GM12874 (cell line): ENCODE data around the gene NHERF1.
A peak's percentile ranks its signal among the peaks of the same experiment; 100 is the strongest.

Experiments used
- TF ChIP-seq, protein P1 (sequence below): IDR thresholded peaks from 2 replicates; pipeline ENCODE4 v1.5.1; 2011; ENCODE audit warnings: low read depth, mild to moderate bottlenecking, control low read depth, low read length, moderate library complexity; ENCODE audit not compliant: insufficient read depth

Gene NHERF1

DNA sequence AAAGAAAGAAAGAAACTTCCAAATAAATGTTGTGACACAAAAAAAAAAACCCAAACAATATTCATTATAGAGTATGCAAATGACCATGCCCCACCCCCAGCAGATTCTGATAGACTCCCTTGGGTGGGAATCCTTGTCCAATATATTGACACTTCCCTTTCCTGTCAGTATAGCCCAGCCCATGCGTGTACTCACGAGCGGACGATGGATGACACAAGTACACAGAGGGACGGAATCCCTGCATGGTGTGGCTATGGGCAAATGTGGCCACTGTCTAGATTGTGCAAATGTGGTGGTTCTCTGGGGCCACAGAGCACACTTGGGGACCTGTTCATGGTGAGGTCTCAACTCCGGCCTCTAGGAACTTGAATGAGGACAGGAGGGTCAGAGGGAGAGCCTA is 8.3 kb upstream of the NHERF1 start:
- TF ChIP-seq, protein P1, sequence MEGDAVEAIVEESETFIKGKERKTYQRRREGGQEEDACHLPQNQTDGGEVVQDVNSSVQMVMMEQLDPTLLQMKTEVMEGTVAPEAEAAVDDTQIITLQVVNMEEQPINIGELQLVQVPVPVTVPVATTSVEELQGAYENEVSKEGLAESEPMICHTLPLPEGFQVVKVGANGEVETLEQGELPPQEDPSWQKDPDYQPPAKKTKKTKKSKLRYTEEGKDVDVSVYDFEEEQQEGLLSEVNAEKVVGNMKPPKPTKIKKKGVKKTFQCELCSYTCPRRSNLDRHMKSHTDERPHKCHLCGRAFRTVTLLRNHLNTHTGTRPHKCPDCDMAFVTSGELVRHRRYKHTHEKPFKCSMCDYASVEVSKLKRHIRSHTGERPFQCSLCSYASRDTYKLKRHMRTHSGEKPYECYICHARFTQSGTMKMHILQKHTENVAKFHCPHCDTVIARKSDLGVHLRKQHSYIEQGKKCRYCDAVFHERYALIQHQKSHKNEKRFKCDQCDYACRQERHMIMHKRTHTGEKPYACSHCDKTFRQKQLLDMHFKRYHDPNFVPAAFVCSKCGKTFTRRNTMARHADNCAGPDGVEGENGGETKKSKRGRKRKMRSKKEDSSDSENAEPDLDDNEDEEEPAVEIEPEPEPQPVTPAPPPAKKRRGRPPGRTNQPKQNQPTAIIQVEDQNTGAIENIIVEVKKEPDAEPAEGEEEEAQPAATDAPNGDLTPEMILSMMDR: no peak

GRCh38 chr17:74740641-74741387 is 7.6 kb upstream of the NHERF1 start:
- TF ChIP-seq, protein P1: no peak

- TF ChIP-seq, protein P1: no peak
These were observed 6.3 kb upstream of the NHERF1 start for GRCh38 chr17:74742153-74742515.

DNA sequence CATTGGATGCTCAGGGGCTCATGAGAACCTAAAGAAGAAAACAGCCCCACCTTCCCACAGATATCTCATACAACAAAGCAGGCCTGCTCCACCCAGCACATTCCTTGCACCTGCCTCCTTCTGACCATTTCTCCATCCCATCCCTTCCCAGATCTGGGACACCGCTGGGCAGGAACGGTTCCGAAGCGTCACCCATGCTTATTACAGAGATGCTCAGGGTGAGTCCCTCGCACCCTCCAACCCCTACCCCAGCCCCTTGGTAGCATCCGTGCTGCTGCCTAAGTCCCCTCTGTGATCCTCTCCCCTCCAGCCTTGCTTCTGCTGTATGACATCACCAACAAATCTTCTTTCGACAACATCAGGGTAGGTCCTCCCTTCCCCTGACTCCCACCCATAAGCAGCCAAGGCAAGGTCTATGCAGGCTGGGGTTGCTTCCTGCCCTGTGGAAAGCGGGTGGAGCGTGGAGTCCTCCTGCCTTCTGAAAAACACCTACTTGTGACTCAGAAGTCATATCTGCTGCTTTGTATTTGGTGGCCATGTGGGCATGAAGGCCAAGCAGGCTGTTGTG is 5.4 kb upstream of the NHERF1 start:
- TF ChIP-seq, protein P1: no peak

- TF ChIP-seq, protein P1: no peak
These were observed 4.7 kb upstream of the NHERF1 start for GRCh38 chr17:74743755-74744154.

GRCh38 chr17:74744349-74744713 is 4.1 kb upstream of the NHERF1 start:
- TF ChIP-seq, protein P1: no peak

- TF ChIP-seq, protein P1: peak; percentile 97
These were observed 3.5 kb upstream of the NHERF1 start for GRCh38 chr17:74744714-74745547.
